H1 (cell line): ENCODE measurements around the gene SYNE4. TPM values are rescaled to one million over a fixed set of nuclear protein-coding genes. Genes with fewer than 3 reads are reported as not detected.
A peak's percentile ranks its signal among the peaks of the same experiment; 100 is the strongest.

Experiments used
- CTCF ChIA-PET: fragments of 300-600 bp; sonication (Branson Sonifier 250); formaldehyde crosslinking; loops from one replicate; lab custom pipeline; 2021; ENCODE audit not compliant: partially characterized antibody; lab: Charles Lee
- POLR2A ChIA-PET: fragments of 300-600 bp; sonication (Branson Sonifier 250); formaldehyde crosslinking; loops from one replicate; lab custom pipeline; 2021; ENCODE audit warnings: inconsistent platforms; ENCODE audit not compliant: partially characterized antibody; lab: Charles Lee
- DNase-seq, 2 experiments: peaks; one replicate each; pipeline versions ENCODE4 v3.0.0 to v3.0.0-alpha.2; 2010 to 2022; ENCODE audit warnings: low spot score in 2 of 2, low read depth in 1 of 2, mixed read lengths in 1 of 2
- FAIRE-seq: peaks from 2 replicates; lab custom pipeline; 2011; peaks lifted over from hg19 to GRCh38; lab: Jason Lieb, UNC
- H2AFZ ChIP-seq: 2 replicates; pipeline ENCODE4 v1.8.1; 2012; ENCODE audit warnings: low read length, inconsistent platforms
- H2AK5ac ChIP-seq: 2 replicates; pipeline ENCODE4 v1.6.1; 2013; ENCODE audit warnings: low read depth, low read length
- H2BK120ac ChIP-seq: replicated peaks from 2 replicates; pipeline ENCODE3; 2013; ENCODE audit warnings: low read depth, low read length, inconsistent platforms
- H2BK12ac ChIP-seq: 2 replicates; pipeline ENCODE4 v1.6.1; 2013; ENCODE audit warnings: low read depth, low read length
- H2BK15ac ChIP-seq: 2 replicates; pipeline ENCODE4 v1.6.1; 2013; ENCODE audit warnings: low read length
- H2BK20ac ChIP-seq: 2 replicates; pipeline ENCODE4 v1.6.1; 2013; ENCODE audit warnings: low read length
- H2BK5ac ChIP-seq: 2 replicates; pipeline ENCODE4 v1.6.1; 2013; ENCODE audit warnings: low read depth, low read length
- H3K14ac ChIP-seq: 2 replicates; pipeline ENCODE4 v1.6.1; 2013; ENCODE audit warnings: inconsistent platforms; ENCODE audit not compliant: insufficient read length
- H3K18ac ChIP-seq: 2 replicates; pipeline ENCODE4 v1.6.1; 2013; ENCODE audit warnings: low read length; ENCODE audit errors: extremely low read depth
- H3K23ac ChIP-seq: 2 replicates; pipeline ENCODE4 v1.6.1; 2013; ENCODE audit warnings: inconsistent platforms; ENCODE audit not compliant: insufficient read length
- H3K23me2 ChIP-seq: 2 replicates; pipeline ENCODE4 v1.6.1; 2013; ENCODE audit warnings: low read depth, low read length
- H3K27ac ChIP-seq: 2 replicates; pipeline ENCODE4 v1.6.1; 2011; ENCODE audit warnings: low read depth, low read length, inconsistent platforms
- H3K27me3 ChIP-seq, 4 experiments: replicated peaks in 1 of 4; 1 replicate in 1 of 4; 2 replicates in 3 of 4; pipeline versions ENCODE4 v1.6.1 to v1.8.1; 2011 to 2013; ENCODE audit warnings: low read length in 3 of 4, mild to moderate bottlenecking in 3 of 4, inconsistent platforms in 2 of 4, mixed read lengths in 2 of 4, moderate library complexity in 1 of 4; ENCODE audit not compliant: control insufficient read depth in 3 of 4, insufficient read depth in 3 of 4; ENCODE audit errors: extremely low read depth in 1 of 4
- H3K36me3 ChIP-seq, 4 experiments: 2 replicates each; pipeline versions ENCODE4 v1.6.1 to v1.8.1; 2011 to 2013; ENCODE audit warnings: mild to moderate bottlenecking in 4 of 4, low read length in 3 of 4, moderate library complexity in 2 of 4, control low read depth in 1 of 4, inconsistent platforms in 1 of 4; ENCODE audit not compliant: insufficient read depth in 4 of 4, control insufficient read depth in 2 of 4
- H3K4ac ChIP-seq: replicated peaks from 2 replicates; pipeline ENCODE3; 2013; ENCODE audit warnings: low read length, low read depth, mixed read lengths, inconsistent platforms; ENCODE audit not compliant: insufficient read length
- H3K4me1 ChIP-seq, 4 experiments: replicated peaks in 1 of 4; 1 replicate in 1 of 4; 2 replicates in 3 of 4; pipeline versions ENCODE4 v1.6.1 to v1.8.1; 2011 to 2013; ENCODE audit warnings: low read length in 3 of 4, inconsistent platforms in 2 of 4, mixed read lengths in 1 of 4; ENCODE audit not compliant: insufficient read depth in 4 of 4, control insufficient read depth in 3 of 4
- H3K4me2 ChIP-seq, 2 experiments: 2 replicates each; pipeline versions ENCODE4 v1.6.1 to v1.8.1; 2011 to 2013; ENCODE audit warnings: low read depth in 2 of 2, low read length in 2 of 2, control low read depth in 1 of 2, inconsistent platforms in 1 of 2, mild to moderate bottlenecking in 1 of 2; ENCODE audit not compliant: insufficient read depth in 1 of 2
- H3K4me3 ChIP-seq, 4 experiments: fragments of 200-600, 300-600 bp in 1 of 4; sonication (generic), shearing (Covaris generic), sonication (Bioruptor Twin) in 1 of 4; 2 replicates each; pipeline versions ENCODE4 v1.5.1 to v1.8.1; 2011 to 2016; ENCODE audit warnings: low read length in 4 of 4, low read depth in 3 of 4, control low read depth in 2 of 4, inconsistent platforms in 2 of 4, mild to moderate bottlenecking in 2 of 4, mixed read lengths in 1 of 4, moderate library complexity in 1 of 4; ENCODE audit not compliant: insufficient read depth in 2 of 4; ENCODE audit errors: extremely low read depth in 1 of 4
- H3K56ac ChIP-seq: replicated peaks from 2 replicates; pipeline ENCODE3; 2013; ENCODE audit warnings: low read depth, mild to moderate bottlenecking, mixed read lengths, low read length, inconsistent platforms; ENCODE audit not compliant: insufficient read length
- H3K79me1 ChIP-seq: 2 replicates; pipeline ENCODE4 v1.6.1; 2013; ENCODE audit warnings: low read depth, low read length, control low read depth
- H3K79me2 ChIP-seq, 2 experiments: 2 replicates each; pipeline versions ENCODE4 v1.6.1 to v1.8.1; 2012 to 2013; ENCODE audit warnings: low read length in 2 of 2, mild to moderate bottlenecking in 2 of 2, inconsistent platforms in 1 of 2; ENCODE audit not compliant: insufficient read depth in 2 of 2, control insufficient read depth in 1 of 2
- H3K9ac ChIP-seq, 4 experiments: replicated peaks in 1 of 4; 1 replicate in 1 of 4; 2 replicates in 3 of 4; pipeline versions ENCODE4 v1.6.1 to v1.8.1; 2011 to 2013; ENCODE audit warnings: low read depth in 3 of 4, low read length in 3 of 4, control low read depth in 2 of 4, mild to moderate bottlenecking in 2 of 4, moderate library complexity in 2 of 4, inconsistent platforms in 1 of 4; ENCODE audit errors: extremely low read depth in 1 of 4
- H3K9me3 ChIP-seq, 2 experiments: 2 replicates each; pipeline versions ENCODE4 v1.6.1 to v1.8.1; 2012 to 2013; ENCODE audit warnings: mild to moderate bottlenecking in 2 of 2, moderate library complexity in 2 of 2, control low read depth in 1 of 2, inconsistent platforms in 1 of 2, low read depth in 1 of 2, low read length in 1 of 2, mixed read lengths in 1 of 2; ENCODE audit not compliant: insufficient read depth in 2 of 2
- H4K20me1 ChIP-seq, 2 experiments: replicated peaks in 1 of 2; 2 replicates each; pipeline versions ENCODE3 to v1.8.1; 2011 to 2013; ENCODE audit warnings: inconsistent platforms in 2 of 2, low read length in 2 of 2, mild to moderate bottlenecking in 1 of 2; ENCODE audit not compliant: insufficient read depth in 2 of 2, control insufficient read depth in 1 of 2
- H4K5ac ChIP-seq: 2 replicates; pipeline ENCODE4 v1.6.1; 2013; ENCODE audit warnings: low read length, low read depth, mixed read lengths, inconsistent platforms; ENCODE audit not compliant: insufficient read length
- H4K8ac ChIP-seq: 2 replicates; pipeline ENCODE4 v1.8.0; 2013; ENCODE audit warnings: mild to moderate bottlenecking, moderate library complexity, low read length, inconsistent platforms; ENCODE audit not compliant: insufficient read depth; ENCODE audit errors: extremely low read depth
- H4K91ac ChIP-seq: replicated peaks from 2 replicates; pipeline ENCODE3; 2013; ENCODE audit warnings: low read length, mixed read lengths, inconsistent platforms; ENCODE audit not compliant: insufficient read length
- RNF2 ChIP-seq: fragments of 200-900, 300-1000 bp; sonication (generic); IDR thresholded peaks from 2 replicates; pipeline ENCODE4 v1.7.1; 2016; ENCODE audit warnings: borderline replicate concordance, low read depth, mild to moderate bottlenecking, antibody characterized with exemption, low read length; ENCODE audit not compliant: poor library complexity, severe bottlenecking; ENCODE audit errors: missing control alignments
- SRF ChIP-seq: IDR thresholded peaks from 2 replicates; pipeline ENCODE4 v1.6.1; 2011; ENCODE audit warnings: mild to moderate bottlenecking, low read depth, low read length, moderate library complexity
- TAF7 ChIP-seq: optimal IDR thresholded peaks from 2 replicates; pipeline ENCODE3; 2011; ENCODE audit warnings: low read depth, mild to moderate bottlenecking, inconsistent platforms, low read length, moderate library complexity, borderline replicate concordance
- WGBS, 2 experiments: shearing (Covaris generic) in 1 of 2; methylation state at CpG; one replicate each; pipeline versions ENCODE4 v1.1.6 to v1.1.7; 2013 to 2015; ENCODE audit warnings: low lambda C conversion rate in 2 of 2, mixed read lengths in 2 of 2, inconsistent platforms in 1 of 2, low coverage in 1 of 2, missing lambda C conversion rate in 1 of 2; ENCODE audit not compliant: insufficient replicate concordance in 2 of 2, insufficient coverage in 1 of 2, insufficient read length in 1 of 2; ENCODE audit errors: extremely low coverage in 1 of 2, missing lambda C conversion rate in 1 of 2; 5-methylcytosine and 5-hydroxymethylcytosine counted together
- polyA plus RNA-seq, 7 experiments: library from polyadenylated mRNA; depleted of rRNA in 3 of 7; stranded (reverse) in 5 of 7; unstranded in 2 of 7; fragments of >200 nt in 5 of 7; fragments of 200-250 nt in 2 of 7; gene quantifications; 1 replicate in 5 of 7; 2 replicates in 1 of 7; 4 replicates in 1 of 7; pipeline versions ENCODE4 v1.2.1 to v1.2.3, GENCODE V29; 2011 to 2013; ENCODE audit warnings: missing spikeins in 2 of 7, mixed read lengths in 2 of 7
- total RNA-seq: library from RNA; stranded (reverse); fragmentation: NEBNext Ultra II Directional; extraction: Animal tissue kit (Norgen Biotek cat#: 25700); gene quantifications from 2 replicates; pipeline ENCODE4 v1.2.1, GENCODE V29; 2021
- TF ChIP-seq, protein P1 (sequence below): IDR thresholded peaks from 2 replicates; pipeline ENCODE4 v1.6.1; 2012; ENCODE audit warnings: low read length, inconsistent platforms

SYNE4 gene
- total and polyA plus RNA-seq, 2 of the 8 experiments (the other 6 are each of a cell fraction or from before 2014, with no cell fraction given): 20.8 to 22.6 TPM

DNA sequence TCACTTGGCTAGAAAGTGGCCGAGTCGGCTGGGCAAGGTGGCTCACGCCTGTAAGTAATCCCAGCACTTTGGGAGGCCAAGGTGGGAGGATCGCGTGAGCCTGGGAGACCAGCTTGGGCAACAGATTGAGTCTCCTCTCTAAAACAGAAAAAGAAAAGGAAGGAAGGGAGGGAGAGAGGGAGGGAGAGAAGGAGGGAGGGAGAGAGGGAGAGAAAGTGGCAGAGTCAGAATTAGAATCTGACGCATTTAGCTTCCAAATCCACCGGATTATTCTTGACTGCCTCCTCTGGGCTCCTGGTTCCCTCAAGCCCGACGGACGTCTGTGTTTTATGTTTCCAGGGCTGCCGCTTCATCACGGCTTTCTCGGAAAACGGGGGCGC is 50.0 kb downstream of the SYNE4 start:
- peaks cover 0 to 7% (median 3%) of the 10 kb centered on the region in 4 experiments; a peak in 4 of 7 replicates for H3K4me1 ChIP-seq
- no peak overlapping the region for H2BK120ac ChIP-seq
- 55% methylated on average over 15 of the region's 15 CpGs; no CpG with 5 or more reads in 1 of the 2 experiments for WGBS, 2 experiments
- no peaks in the 10 kb centered on the region for H3K9me3 ChIP-seq
- DNase-seq (no peak), FAIRE-seq (no peak)
- H4K5ac ChIP-seq: no peak overlapping the region
- H3K56ac ChIP-seq: no peak overlapping the region
- no peak overlapping the region for H2BK20ac ChIP-seq
- H4K91ac ChIP-seq: no peak overlapping the region
- H3K4me2 ChIP-seq: peak overlapping the region; percentile 55 to 75
- H3K79me2 ChIP-seq: no peaks in the 10 kb centered on the region
- H2AFZ ChIP-seq: no peak overlapping the region
- no peak overlapping the region for H3K27ac ChIP-seq
- CTCF ChIA-PET: interaction anchor here (0.6 to 4.1 kb wide), 16 partner anchors 9 to 92 kb away, joined by 3 to 11 read pairs (median 3); partner anchors contain the start of gene SDHAF1
- peaks cover 0 to 9% of the 10 kb centered on the region in 2 experiments for H4K20me1 ChIP-seq
- H3K36me3 ChIP-seq: no peaks in the 10 kb centered on the region
- H3K27me3 ChIP-seq: peaks cover 13 to 31% (median 29%) of the 10 kb centered on the region in 4 experiments
- POLR2A ChIA-PET: interaction anchor here (0.8 to 1.6 kb wide), 2 partner anchors 35 to 89 kb away, joined by 3 to 4 read pairs; no protein-coding TSS in a partner anchor
- no peak overlapping the region for H3K18ac ChIP-seq
- H3K4ac ChIP-seq: no peak overlapping the region
- no peak overlapping the region for H4K8ac ChIP-seq
- no peak overlapping the region for H2BK12ac ChIP-seq
- no peak overlapping the region for H3K23ac ChIP-seq
- no peaks in the 10 kb centered on the region for H3K79me1 ChIP-seq
- H2BK15ac ChIP-seq: no peak overlapping the region
- H3K9ac ChIP-seq: no peak overlapping the region
- no peak overlapping the region for H3K14ac ChIP-seq
- peaks cover 3% of the 10 kb centered on the region; the same call in 1 of the 2 replicates for H3K23me2 ChIP-seq
- peak overlapping the region; percentile 4 to 51 (median 38); a peak in 5 of 8 replicates for H3K4me3 ChIP-seq
- H2BK5ac ChIP-seq: no peak overlapping the region
- no peak overlapping the region for H2AK5ac ChIP-seq
- TF ChIP-seq, protein P1, sequence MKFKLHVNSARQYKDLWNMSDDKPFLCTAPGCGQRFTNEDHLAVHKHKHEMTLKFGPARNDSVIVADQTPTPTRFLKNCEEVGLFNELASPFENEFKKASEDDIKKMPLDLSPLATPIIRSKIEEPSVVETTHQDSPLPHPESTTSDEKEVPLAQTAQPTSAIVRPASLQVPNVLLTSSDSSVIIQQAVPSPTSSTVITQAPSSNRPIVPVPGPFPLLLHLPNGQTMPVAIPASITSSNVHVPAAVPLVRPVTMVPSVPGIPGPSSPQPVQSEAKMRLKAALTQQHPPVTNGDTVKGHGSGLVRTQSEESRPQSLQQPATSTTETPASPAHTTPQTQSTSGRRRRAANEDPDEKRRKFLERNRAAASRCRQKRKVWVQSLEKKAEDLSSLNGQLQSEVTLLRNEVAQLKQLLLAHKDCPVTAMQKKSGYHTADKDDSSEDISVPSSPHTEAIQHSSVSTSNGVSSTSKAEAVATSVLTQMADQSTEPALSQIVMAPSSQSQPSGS: no peak
- TF ChIP-seq RNF2 (no peak), TAF7 (no peak), SRF (no peak)
